SK-N-SH treated with all-trans-retinoic acid at 6 μM for 48 hours (cell line): ENCODE data around the gene PAXX.

Source experiments
- ATAC-seq: fragments of 200-7000 bp; cut with Tn5 transposase; 3 replicates; pipeline ENCODE4 v1.9.1; 2020; ENCODE audit warnings: mild to moderate bottlenecking, moderate library complexity
- CSDC2 ChIP-seq: fragments of 250-450 bp; sonication (Bioruptor Pico); IDR thresholded peaks from 2 replicates; pipeline ENCODE4 v1.5.0; 2020; ENCODE audit warnings: mild to moderate bottlenecking, moderate library complexity
- CSRNP3 ChIP-seq: fragments of 250-450 bp; sonication (Bioruptor Pico); IDR thresholded peaks from 2 replicates; pipeline ENCODE4 v1.5.1; 2021; ENCODE audit warnings: mild to moderate bottlenecking, moderate library complexity
- ISL1 ChIP-seq: fragments of 250-450 bp; sonication (Bioruptor Pico); IDR thresholded peaks from 2 replicates; pipeline ENCODE4 v2.1.2; 2022; ENCODE audit warnings: mild to moderate bottlenecking, moderate library complexity
- OSR1 ChIP-seq: fragments of 250-450 bp; sonication (Bioruptor Pico); IDR thresholded peaks from 2 replicates; pipeline ENCODE4 v1.8.0; 2022; ENCODE audit warnings: moderate library complexity, mild to moderate bottlenecking, inconsistent platforms
- PATZ1 ChIP-seq: fragments of 250-450 bp; sonication (Bioruptor Pico); IDR thresholded peaks from 2 replicates; pipeline ENCODE4 v1.8.0; 2020; ENCODE audit warnings: mild to moderate bottlenecking, moderate library complexity, borderline replicate concordance
- POU6F1 ChIP-seq: fragments of 250-450 bp; sonication (Bioruptor Pico); IDR thresholded peaks from 2 replicates; pipeline ENCODE4 v1.8.0; 2021; ENCODE audit warnings: low read depth, mild to moderate bottlenecking, moderate library complexity, borderline replicate concordance
- PPARA ChIP-seq: fragments of 250-450 bp; sonication (Bioruptor Pico); IDR thresholded peaks from 2 replicates; pipeline ENCODE4 v1.5.0; 2020; ENCODE audit warnings: mild to moderate bottlenecking, borderline replicate concordance
- SNAI2 ChIP-seq: fragments of 250-450 bp; sonication (Bioruptor Pico); IDR thresholded peaks from 2 replicates; pipeline ENCODE4 v1.5.0; 2020; ENCODE audit warnings: mild to moderate bottlenecking, moderate library complexity
- TCF4 ChIP-seq: fragments of 250-450 bp; sonication (Bioruptor Pico); IDR thresholded peaks from 2 replicates; pipeline ENCODE4 v1.8.0; 2021; ENCODE audit warnings: mild to moderate bottlenecking, moderate library complexity, borderline replicate concordance
- TOX ChIP-seq: fragments of 250-450 bp; sonication (Bioruptor Pico); IDR thresholded peaks from 2 replicates; pipeline ENCODE4 v1.8.0; 2021; ENCODE audit warnings: mild to moderate bottlenecking, moderate library complexity, borderline replicate concordance
- TSHZ2 ChIP-seq: fragments of 250-450 bp; sonication (Bioruptor Pico); IDR thresholded peaks from 2 replicates; pipeline ENCODE4 v1.5.0; 2020; ENCODE audit warnings: mild to moderate bottlenecking, moderate library complexity
- ZC3H10 ChIP-seq: fragments of 250-450 bp; sonication (Bioruptor Pico); IDR thresholded peaks from 2 replicates; pipeline ENCODE4 v1.5.1; 2021; ENCODE audit warnings: mild to moderate bottlenecking, moderate library complexity
- ZFP3 ChIP-seq: fragments of 250-450 bp; sonication (Bioruptor Pico); IDR thresholded peaks from 2 replicates; pipeline ENCODE4 v1.5.0; 2020; ENCODE audit warnings: mild to moderate bottlenecking, moderate library complexity
- ZFP30 ChIP-seq: fragments of 450-650 bp; formaldehyde crosslinking; IDR thresholded peaks from 2 replicates; pipeline ENCODE4 v1.5.0; 2022; ENCODE audit warnings: mild to moderate bottlenecking, moderate library complexity
- ZNF565 ChIP-seq: fragments of 450-650 bp; formaldehyde crosslinking; conservative IDR thresholded peaks from 2 replicates; pipeline ENCODE4 v1.5.0; 2020; ENCODE audit warnings: low read depth, mild to moderate bottlenecking, moderate library complexity
- ZNF70 ChIP-seq: fragments of 450-650 bp; formaldehyde crosslinking; IDR thresholded peaks from 2 replicates; pipeline ENCODE4 v1.5.0; 2020; ENCODE audit warnings: mild to moderate bottlenecking, moderate library complexity
- ZNF8 ChIP-seq: fragments of 450-650 bp; formaldehyde crosslinking; IDR thresholded peaks from 2 replicates; pipeline ENCODE4 v1.5.0; 2020; ENCODE audit warnings: mild to moderate bottlenecking, moderate library complexity

PAXX gene

GRCh38 chr9:137017071-137017470 lies 24.8 kb downstream of the PAXX start:
- no peak for ATAC-seq
- TF ChIP-seq TSHZ2 (CRISPR knock-in tag) = no peak
- no peak for TF ChIP-seq OSR1 (CRISPR knock-in tag)
- no peak for TF ChIP-seq PATZ1 (CRISPR knock-in tag)
- TF ChIP-seq ZNF70 = no peak
- TF ChIP-seq ZNF8 (CRISPR knock-in tag) = no peak
- TF ChIP-seq ZFP3 (CRISPR knock-in tag) = no peak
- no peak for TF ChIP-seq POU6F1 (CRISPR knock-in tag)
- no peak for TF ChIP-seq ISL1
- no peak for TF ChIP-seq ZNF565 (CRISPR knock-in tag)
- TF ChIP-seq TOX (CRISPR knock-in tag) = no peak
- no peak for TF ChIP-seq CSDC2 (CRISPR knock-in tag)

- ATAC-seq = no peak
- no peak for TF ChIP-seq ZNF70
- TF ChIP-seq ZNF8 (CRISPR knock-in tag) = no peak
- no peak for TF ChIP-seq CSRNP3 (CRISPR knock-in tag)
- TF ChIP-seq TCF4 = no peak
- TF ChIP-seq PPARA (CRISPR knock-in tag) = no peak
- no peak for TF ChIP-seq TSHZ2 (CRISPR knock-in tag)
- no peak for TF ChIP-seq ZFP30 (CRISPR knock-in tag)
- no peak for TF ChIP-seq SNAI2 (CRISPR knock-in tag)
Measured at GRCh38 chr9:137017791-137018497, 25.7 kb downstream of the PAXX start.

- ATAC-seq = no peak
- TF ChIP-seq ISL1 = no peak
- no peak for TF ChIP-seq CSRNP3 (CRISPR knock-in tag)
- TF ChIP-seq ZFP3 (CRISPR knock-in tag) = no peak
- no peak for TF ChIP-seq ZNF565 (CRISPR knock-in tag)
- TF ChIP-seq SNAI2 (CRISPR knock-in tag) = no peak
- TF ChIP-seq PPARA (CRISPR knock-in tag) = no peak
- TF ChIP-seq TCF4 = no peak
- no peak for TF ChIP-seq ZC3H10 (CRISPR knock-in tag)
- no peak for TF ChIP-seq ZNF70
- no peak for TF ChIP-seq PATZ1 (CRISPR knock-in tag)
Measured at GRCh38 chr9:137018761-137019559, 26.7 kb downstream of the PAXX start.
